HG02938 (cell line): Measurements from ENCODE around the gene CYP4Z1.
"Not testable (repeated sequence)": the region's sequence is repeated elsewhere in the genome, so short reads cannot be mapped to it uniquely, and the experiment has no call there.

Source experiments
- ATAC-seq: cut with Tn5 transposase; IDR thresholded peaks from one replicate; pipeline ENCODE4 v1.9.1; 2021; ENCODE audit warnings: mild to moderate bottlenecking, moderate library complexity; ENCODE audit not compliant: unreplicated experiment

CYP4Z1 gene, protein sequence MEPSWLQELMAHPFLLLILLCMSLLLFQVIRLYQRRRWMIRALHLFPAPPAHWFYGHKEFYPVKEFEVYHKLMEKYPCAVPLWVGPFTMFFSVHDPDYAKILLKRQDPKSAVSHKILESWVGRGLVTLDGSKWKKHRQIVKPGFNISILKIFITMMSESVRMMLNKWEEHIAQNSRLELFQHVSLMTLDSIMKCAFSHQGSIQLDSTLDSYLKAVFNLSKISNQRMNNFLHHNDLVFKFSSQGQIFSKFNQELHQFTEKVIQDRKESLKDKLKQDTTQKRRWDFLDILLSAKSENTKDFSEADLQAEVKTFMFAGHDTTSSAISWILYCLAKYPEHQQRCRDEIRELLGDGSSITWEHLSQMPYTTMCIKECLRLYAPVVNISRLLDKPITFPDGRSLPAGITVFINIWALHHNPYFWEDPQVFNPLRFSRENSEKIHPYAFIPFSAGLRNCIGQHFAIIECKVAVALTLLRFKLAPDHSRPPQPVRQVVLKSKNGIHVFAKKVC

DNA sequence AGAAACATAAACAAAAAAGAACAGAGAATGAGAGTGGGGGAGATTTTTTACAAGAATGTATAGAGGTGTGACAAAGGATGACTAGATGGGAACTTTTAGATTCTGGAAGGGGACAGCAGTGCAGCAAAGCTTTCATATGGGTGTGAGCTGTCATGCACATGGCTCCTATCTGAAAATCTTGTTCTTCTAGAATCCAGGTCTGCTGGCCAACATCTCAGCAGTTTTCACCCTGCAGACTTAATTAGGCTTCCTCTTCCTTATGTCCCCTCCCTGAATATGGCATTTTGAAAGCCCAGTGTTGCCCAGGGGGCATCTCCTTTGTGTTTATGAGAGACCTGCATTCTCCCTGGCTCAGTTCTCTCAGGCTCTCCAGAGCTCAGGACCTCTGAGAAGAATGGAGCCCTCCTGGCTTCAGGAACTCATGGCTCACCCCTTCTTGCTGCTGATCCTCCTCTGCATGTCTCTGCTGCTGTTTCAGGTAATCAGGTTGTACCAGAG lies at the start of gene CYP4Z1:
Gene CYP4Z1 (plus strand): TSS at position 135 of the 498 bp plus-strand sequence. CDS start 260 bp downstream, at position 395.
- no peak for ATAC-seq

DNA sequence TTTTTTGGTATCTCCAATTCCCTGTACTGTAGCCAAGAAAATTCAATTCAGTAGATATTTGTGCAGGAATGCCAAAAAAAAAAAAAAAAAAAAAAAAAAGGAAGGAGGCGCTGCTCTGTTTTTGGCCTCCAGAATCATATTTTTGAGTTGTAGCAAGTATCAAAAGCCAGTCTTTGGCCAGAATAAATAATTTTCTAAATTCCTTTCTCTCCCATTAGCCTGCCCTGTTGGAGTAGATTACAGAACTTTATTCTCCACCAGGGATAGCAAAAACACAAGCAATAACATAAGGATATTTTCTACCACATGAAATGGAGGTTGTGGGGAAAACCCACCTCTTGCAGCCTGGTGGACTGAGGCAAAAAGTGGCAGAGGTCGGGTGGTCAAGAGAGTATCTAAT lies 46.0 kb upstream of the CYP4Z1 start:
- no peak for ATAC-seq

DNA sequence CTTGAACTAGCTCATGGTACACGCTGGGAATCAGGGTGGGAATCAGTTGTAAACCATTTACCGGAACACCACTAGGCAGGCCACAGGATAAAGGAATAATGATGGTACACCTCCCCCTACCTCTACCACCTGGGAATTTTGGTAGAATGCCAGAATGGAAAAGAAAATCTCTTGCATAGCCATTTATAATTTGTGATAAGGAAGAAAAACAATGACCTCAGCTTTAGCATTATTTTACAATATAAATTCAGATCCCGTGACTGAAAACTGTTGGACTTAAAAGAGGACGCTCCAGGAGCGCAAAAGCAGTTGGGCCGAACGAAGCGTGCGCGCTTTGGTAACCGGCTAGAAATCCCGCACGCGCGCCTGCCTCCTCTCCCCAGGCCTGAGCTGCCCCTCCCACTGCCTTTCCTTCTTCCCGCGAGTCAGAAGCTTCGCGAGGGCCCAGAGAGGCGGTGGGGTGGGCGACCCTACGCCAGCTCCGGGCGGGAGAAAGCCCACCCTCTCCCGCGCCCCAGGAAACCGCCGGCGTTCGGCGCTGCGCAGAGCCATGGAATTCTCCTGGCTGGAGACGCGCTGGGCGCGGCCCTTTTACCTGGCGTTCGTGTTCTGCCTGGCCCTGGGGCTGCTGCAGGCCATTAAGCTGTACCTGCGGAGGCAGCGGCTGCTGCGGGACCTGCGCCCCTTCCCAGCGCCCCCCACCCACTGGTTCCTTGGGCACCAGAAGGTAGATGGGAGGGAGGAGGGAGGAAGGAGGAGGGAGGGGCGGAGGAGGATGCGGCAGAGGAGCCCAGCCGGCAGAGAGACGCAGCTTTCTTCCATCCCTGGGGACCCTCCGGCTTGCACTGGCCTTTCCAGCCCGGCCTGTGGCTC lies 43.5 kb upstream of the CYP4Z1 start, which contains the start of gene CYP4X1:
Gene CYP4X1 (plus strand): TSS at position 402 of the 873 bp plus-strand sequence. CDS start 149 bp downstream, at position 551.
- ATAC-seq, result no peak

DNA sequence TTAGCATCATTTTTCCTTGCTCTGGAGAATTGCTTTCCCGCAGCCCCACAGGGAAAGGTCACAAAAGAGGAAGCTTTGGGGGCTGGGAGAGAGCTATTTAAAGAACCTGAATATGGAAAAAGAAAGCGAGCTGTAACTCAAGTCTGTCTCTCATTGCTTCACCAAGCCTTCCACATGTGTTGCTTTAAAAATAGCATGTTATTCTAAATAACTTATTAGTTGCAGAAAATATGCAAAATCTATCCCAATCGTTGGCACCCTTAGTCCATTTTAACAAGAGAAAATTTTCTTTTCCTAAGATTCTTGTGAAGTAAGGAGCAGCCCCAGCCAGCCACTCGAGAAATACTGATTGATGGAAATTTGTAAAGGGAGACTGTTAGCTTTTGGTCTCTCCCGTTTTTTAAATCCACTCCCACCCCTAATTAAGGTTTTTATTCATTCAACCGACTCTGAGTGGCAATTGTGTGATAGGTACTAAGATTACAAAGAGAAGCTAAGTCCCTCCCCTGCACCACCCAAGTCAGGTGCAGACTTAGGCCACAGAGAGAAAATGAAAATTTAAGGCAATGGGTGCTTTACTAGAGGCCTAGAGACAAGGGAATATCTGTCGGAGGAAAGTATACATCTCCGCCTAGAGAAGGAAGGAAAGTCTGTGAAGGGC lies 42.8 kb upstream of the CYP4Z1 start:
- no peak for ATAC-seq

DNA sequence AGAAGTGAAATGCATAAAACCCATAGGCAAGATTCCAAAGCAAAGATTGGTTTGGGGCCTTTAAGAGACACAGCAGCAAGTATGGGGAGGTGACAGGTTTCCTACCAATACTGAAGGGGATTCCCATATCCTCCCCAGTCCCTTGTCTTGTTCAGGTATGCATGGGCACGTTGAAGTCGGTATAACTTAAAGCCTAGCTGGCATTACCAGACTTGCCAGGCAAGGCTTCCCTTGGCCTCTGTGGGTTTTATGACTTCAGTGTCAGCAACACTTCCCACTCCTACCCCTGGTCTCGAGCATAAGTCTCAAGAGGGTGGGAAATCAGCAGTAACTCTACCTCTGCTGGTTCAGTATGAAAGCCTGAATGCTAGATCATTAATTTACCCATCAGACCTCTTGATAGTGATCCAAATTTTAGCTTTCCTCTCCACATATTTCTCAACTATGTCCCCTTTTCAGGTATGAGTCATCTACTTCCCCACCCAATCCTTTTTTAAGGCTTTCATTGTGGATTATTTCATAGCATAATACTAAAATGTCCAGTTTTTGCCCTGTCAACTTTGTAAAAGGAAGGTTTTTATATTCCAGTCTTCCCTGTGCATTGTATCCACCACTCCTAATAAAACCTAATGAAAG lies 36.7 kb upstream of the CYP4Z1 start:
- ATAC-seq, result no peak

DNA sequence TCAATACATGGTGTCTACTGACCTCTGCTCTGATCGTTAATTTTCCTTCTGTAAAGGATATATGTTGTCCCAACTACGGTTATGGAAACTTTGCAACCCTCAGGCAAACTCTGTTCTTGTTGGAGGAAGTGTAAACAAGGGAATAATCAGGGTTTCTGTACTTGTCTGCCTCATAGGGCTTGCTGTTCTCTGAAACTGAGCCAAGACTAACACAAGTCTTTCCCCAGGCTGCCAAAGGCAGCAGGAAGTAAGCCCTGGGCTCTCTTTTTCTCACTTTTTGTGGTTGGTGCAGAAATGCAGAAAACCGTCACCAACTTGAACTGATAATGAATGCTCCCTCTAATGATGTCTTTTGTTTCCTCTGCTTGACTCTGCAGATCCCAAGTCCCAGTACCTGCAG lies 36.0 kb upstream of the CYP4Z1 start:
- ATAC-seq, result no peak

DNA sequence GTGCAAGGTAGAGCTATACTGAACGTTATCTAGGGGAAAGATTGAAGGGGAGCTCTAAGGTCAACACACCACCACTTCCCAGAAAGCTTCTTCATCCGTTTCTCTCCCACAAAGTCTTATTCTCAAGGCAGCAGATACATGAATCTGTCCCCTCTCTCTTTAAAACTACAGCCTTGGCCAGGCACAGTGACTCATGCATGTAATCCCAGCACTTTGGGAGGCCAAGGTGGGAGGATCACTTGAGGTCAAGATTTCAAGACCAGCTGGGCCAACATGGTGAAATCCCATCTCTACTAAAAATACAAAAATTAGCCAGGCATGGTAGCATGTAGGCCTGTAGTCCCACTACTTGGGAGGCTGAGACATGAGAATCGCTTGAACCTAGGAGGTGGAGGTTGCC lies 35.4 kb upstream of the CYP4Z1 start:
- no peak for ATAC-seq

DNA sequence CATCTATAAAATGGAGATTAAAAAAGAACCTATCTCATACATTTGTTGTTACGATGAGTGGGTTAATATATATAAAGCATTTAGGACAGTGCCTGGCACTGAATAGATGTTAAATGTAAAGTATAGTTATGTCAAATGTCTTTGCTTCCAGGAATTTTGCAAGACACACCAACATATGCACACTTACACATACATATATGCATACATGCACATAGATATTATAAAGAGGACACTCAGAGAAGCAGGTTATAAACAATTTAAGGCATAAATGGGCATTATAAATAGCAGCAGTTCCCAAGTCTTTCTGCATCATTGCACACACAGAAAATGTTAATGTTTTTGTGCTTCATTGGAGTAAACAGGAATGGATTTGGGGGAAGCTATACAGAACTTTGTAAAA lies 30.3 kb upstream of the CYP4Z1 start:
- ATAC-seq, result no peak

DNA sequence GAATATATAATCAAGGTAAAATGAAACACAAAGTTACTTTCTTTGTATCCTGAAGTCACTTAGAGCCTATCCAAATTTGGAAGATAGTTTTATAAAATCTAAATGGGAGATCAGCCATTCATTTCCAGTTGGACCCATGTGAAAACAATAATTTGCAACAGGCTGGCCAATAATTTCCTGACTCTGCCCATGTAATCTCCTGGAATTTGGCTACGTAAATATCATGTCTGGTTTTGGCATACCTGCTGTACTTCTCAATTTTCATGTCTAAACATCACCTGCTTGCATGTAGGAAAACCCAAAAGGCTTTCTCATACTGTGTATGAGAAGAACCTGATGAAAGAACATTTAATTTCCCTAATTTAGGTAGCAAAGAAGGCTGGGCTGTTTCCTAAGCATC lies 7.7 kb upstream of the CYP4Z1 start:
- no peak for ATAC-seq

DNA sequence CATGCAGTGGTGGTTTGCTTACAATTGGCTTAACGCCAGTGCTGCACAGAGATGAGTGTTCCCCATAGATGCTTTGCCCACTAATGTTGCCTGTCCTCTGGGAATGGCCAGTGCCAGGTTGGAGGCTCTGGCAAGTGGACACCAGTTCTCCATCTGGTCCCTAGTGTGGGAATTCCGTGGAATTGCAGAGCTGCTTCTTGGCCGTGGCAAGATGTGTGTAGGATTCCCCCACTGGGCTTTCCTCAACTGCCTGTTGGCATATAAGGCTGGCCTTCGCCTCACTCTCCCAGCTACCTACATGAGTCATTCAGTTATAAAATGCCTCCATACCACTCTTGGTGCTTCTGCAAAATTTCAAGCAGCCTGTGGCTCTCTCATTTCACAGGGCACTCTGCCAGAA lies 2.0 kb downstream of the CYP4Z1 start:
- not testable (repeated sequence) for ATAC-seq

DNA sequence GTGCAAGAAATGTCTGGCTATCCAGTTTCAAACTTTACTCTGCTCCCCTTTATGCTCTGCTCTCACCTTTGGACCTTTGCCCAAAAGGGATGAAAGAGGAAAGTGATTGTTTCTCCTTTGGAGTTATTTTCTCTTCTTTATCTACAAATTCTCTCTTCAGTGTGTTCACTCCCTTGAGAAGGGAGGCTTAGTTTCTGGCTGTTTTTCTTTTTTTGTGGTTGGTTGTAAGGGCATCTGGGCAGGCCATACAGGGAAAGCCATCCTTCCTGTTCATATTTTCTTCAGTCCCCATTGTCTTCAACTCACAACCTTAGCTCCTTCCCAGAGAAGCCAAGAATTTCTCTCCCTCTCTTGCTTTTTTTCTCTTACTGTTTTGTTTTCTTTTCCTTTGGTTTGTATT lies 2.5 kb downstream of the CYP4Z1 start:
- ATAC-seq, result not testable (repeated sequence)

DNA sequence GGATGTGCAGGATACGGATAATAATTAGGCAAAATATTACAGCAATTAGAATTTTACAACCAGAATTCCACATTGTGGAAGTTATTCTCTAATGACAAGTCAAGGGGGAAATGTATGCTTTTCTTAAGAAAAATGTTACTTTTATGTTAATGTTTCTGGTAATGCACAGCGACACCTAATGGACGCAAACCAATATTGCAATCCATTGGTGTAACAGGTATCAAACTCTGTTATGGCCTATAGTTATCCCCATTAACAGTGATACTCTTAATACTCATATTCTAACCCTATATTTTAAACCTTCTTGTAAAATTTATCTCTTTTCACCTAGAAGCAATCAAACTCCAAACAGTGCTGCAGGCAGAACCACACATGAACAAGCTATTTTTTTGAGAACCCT lies 22.3 kb downstream of the CYP4Z1 start:
- not testable (repeated sequence) for ATAC-seq

DNA sequence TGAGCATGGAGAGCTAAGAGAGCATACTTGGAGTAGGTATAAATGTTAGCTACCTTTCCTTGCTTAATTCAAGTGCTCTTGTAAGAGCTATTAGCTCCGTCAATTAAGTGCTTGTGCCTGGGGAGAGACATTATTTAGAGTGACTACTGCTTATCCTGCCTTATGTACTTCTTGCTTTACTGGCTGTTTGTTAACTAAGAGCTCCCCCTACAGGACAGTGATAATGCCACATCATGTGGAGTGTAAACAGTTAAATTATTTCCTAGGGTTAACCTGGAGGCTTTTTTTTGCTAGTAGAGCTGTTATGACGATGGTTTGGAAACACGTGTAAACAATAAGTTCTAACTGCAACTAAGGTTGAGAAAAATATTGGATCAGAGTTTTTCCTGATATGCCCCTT lies 24.4 kb downstream of the CYP4Z1 start:
- not testable (repeated sequence) for ATAC-seq

DNA sequence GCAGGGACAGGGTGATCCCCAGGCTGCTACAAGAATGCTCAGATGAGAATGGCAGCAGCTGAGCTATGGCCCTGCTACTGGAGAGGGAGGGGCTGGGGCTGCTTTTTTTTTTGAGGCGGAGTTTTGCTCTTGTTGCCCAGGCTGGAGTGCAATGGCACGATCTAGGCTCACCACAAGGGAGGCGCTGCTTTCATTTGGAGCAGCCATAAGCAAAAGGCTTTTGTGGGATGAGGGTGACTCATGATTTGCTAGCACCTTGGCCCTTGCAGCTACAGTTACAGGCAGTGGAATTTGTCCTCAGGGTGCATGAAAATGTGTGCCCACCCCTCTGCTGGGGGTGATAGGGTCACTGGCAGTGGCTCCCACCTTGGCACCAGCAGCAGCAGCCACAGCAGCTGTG lies 37.8 kb downstream of the CYP4Z1 start:
- ATAC-seq, result no peak

DNA sequence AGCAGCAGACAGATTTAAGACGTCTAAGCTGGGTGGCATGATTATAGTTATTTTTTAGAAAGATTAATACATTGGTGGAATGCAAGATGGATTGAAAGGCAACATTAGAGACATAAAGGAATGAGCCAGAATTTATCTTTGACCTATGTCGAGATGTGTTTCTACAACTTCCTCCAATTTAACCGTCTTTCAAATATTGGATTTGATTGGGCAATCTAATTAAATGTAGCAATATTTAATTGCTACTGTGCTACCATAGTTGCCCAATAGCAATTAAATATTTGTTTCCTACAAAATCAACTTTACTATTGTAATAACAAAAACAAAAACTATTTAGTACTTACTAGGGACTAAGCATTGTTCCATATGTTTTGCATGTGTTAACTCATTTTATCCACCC lies 39.8 kb downstream of the CYP4Z1 start:
- ATAC-seq, result no peak

DNA sequence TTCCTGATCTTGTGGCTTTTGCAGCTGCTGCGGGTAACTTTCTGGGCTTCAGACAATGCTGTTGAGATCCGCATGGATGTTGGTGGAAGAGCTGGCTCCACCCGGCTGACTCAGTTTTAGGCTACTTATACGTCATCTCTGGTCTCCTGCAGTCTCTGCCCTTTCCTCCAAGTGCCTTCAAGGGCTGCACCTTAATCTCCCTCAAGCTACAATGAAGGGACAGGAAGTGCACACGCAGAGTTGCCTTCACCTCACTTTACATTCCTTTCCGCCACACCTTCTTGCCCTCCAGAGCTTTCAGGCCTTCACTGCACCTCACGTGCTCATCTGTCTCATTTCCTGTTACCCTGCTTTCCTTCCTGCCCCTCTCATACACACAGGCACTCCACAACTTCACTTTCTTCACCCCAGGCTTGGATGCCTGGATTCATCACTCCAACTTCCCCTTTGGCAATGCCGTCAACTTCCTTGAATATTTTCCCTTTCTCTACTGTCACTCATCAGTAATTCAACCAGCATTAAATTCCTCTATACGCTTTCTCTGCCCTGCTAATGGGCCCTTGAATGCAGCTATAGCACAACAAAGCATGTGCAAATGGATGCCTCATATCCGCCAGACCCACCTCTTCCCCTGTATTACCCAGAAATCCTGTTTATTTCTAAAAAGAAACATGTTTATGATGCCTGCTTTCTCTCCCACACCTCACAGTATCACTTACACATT lies 41.0 kb downstream of the CYP4Z1 start:
- ATAC-seq, result not testable (repeated sequence)

DNA sequence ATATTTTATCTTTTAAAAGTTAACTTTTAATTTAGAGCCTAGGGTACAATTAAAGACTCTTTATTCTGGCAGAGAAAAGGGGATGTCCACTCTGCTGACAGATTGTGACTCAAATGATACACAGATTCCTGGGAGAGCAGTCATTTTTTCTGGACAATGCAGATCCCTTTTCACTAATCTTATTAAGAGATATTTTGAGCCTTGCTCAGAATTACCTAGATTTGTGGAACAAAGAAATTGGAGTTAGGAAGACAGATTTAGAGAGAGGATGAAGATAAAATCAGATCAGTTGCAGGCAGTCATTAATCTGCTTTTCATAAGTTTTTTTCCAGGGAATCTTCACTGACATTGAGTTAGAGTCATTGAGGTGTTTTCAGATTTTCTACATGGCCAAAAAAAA lies 42.5 kb downstream of the CYP4Z1 start:
- not testable (repeated sequence) for ATAC-seq

DNA sequence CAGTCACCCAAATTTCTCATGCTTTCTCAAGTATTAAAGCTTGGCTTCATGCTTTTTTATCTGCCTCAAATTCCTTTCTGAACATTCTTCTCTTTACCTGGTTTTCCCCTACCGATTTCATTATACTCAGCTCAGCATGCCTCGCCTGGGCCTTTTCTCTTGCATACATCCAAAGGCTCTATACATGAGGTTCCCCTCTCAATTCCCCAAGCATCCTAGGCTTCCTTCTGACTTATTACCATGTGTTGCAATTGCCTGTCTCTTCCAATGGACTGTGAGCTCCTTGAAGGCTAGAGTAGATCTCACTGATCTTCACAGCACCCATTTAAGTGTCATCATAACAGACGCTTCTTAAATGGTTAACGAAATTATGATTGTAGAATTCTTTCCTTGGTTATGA lies 46.1 kb downstream of the CYP4Z1 start:
- ATAC-seq, result no peak

DNA sequence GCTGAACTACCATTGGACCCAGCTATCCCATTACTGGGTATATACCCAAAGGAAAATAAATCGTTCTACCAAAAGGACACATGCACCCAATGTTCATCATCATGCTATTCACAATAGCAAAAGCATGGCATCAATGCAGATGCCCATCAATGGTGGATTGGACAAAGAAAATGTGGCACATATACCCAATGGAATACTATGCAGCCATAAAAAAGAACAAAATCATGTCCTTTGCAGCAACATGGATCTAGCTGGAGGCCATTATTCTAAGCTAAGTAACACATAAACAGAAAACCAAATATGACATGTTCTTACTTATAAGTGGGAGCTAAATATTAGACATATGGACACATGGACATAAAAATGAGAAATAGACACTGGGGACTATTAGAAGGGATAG lies 54.0 kb downstream of the CYP4Z1 start:
- ATAC-seq, result not testable (repeated sequence)

DNA sequence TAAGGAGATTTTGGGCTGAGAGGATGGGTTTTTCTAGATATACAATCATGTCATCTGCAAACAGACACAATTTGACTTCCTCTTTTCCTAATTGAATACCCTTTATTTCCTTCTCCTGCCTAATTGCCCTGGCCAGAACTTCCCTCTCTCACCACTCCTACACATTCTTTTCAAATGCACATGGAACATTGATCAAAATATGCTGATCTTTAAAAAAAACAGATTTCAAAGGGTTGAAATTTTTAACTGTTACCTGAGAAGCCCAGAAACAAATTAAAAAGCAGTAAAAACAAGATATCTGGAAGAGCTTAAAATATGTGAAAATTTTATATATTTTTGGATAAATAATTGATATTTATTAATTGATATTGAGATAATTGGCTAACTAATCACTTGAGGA lies 57.8 kb downstream of the CYP4Z1 start:
- not testable (repeated sequence) for ATAC-seq
